GM21367 (cell line): ENCODE measurements around the gene PKIG.
"Not testable (repeated sequence)": the region's sequence is repeated elsewhere in the genome, so short reads cannot be mapped to it uniquely, and the experiment has no call there.

ENCODE experiments used
- ATAC-seq: cut with Tn5 transposase; IDR thresholded peaks from one replicate; pipeline ENCODE4 v1.9.1; 2021; ENCODE audit not compliant: unreplicated experiment

Gene PKIG

DNA sequence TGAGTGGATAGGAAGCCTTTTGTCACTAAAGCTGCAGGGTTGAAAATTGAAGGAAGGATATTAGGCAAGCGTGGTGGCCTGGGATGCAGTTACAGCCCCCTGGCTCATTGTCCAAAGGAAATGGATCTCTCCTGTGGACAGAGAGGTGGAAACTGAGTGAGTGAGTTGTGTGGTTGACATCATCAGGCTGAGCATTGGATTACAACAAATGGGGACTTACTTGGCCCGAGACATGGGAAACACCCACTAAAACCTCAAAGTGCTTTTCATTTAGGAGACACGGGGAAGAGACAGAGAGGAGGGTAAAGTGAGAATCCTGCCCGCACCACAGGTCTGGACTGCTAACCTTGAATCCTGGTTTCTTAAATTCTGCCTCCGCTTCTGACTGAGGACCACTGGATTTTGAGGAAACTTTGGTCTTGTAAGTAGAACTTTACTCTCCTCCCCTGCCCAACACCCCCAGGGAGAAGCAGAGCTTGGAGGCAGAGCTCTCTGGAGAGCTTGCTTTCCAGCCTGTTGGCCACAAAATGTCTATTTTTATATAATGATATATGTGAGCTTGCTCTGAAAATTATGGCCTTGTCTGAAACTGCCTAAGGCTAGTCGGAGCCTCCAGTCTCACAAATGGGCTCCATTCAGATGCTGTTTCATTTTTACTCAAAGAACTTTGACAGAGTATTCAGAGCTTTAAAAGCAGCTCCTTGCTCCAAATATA, at the start of gene PKIG:
Gene PKIG (plus strand): TSS at position 269 of the 715 bp plus-strand sequence. CDS start 31,978 bp downstream, outside the sequence.
- ATAC-seq = no peak

DNA sequence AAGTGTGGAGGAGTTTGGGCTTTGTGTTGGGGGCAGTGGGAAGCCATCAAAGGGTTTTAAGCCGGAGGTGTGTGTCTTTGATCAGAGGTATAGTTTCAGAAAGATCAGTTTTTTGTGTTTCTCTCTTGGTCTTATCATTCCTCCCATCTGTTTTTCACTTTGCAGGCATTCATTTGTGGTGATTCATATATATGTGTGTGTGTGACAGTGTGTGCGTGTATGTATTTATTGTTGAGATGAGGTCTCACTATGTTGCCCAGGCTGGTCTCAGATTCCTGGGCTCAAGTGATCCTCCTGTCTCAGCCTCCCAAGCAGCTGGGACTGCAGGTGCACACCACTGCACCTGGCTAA, 49.4 kb upstream of the PKIG start:
- ATAC-seq = no peak

GRCh38 chr20:44533928-44534327, 48.5 kb upstream of the PKIG start:
- ATAC-seq = no peak

DNA sequence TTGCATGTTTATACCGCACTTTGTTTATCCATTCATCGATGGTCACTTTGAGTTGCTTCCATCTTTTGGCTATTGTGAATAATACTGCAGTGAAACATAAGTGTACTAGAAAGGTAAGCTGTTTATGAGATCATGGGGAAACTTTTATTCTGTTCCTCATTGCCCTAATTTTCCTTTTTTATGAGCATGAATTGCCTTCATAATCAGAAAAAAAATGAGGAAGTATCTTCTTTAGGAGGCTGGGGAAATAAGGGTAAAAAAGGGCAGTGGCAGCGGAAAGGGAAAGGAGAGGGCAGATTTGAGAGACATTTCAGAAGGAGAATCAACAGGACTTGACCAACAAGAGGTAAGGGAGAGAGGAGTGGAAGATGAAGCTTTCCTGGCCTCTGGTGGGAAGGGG, 46.2 kb upstream of the PKIG start:
- ATAC-seq = no peak

GRCh38 chr20:44537993-44538392, 44.4 kb upstream of the PKIG start:
- no peak for ATAC-seq

GRCh38 chr20:44540834-44541233, 41.5 kb upstream of the PKIG start:
- ATAC-seq = no peak

GRCh38 chr20:44541992-44542391, 40.4 kb upstream of the PKIG start:
- ATAC-seq = no peak

GRCh38 chr20:44542890-44543289, 39.5 kb upstream of the PKIG start:
- ATAC-seq = no peak

GRCh38 chr20:44543358-44543757, 39.0 kb upstream of the PKIG start:
- ATAC-seq = no peak

DNA sequence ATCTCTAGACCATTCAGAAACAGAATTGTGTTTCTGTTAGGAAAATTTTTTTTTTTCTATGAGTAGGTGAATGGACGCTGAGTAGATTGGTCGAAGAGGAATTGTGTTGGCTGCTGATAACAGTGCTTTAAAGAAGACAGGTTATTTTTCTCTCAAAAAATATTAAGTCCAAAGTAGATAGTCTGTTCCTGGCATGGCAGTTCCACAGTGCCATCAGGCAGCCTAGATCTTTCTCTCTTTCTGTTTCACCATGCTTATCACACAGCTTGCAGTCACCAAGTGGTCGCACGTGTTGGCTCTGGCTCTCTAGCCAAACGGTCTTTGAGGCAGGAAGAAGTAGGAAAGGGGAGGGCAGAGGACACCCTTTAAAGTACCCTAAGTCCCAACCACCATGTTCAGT, 38.1 kb upstream of the PKIG start:
- ATAC-seq = no peak

DNA sequence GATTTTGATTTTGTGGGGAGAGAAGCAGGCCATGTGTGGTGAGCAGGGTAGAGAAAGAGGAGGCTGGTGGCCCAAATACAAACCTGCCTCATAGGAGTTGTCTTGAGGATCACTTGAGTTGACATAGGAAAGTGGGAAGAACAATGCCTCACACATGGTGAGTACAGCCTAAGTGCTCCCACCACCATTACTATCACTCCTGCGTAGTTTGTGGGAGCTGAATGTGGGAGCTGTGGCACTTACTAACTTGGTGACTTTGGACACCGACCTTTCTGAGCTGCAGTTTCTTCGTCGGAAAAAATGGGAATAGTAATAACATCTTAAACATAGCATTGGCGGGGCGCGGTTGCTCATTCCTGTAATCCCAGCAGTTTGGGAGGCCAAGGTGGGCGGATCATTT, 35.0 kb upstream of the PKIG start:
- no peak for ATAC-seq

DNA sequence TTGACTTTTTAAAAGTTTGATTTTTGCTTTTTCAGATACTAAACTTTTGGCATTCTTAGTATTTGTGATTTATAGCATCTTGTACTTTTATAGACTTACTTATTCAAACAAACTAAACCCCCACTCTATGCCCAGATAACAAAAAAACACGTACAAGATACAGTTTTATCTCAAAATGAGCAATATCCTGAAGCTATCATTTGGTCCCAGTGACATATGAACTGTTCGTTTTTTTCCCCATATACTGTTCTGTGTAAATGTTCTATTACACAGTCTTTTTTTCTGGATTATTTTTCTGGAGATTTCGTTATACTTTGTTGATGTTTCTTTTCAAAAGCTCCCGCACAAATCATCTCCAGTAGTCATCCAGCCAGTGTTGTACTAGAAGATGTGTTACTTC, 33.3 kb upstream of the PKIG start:
- ATAC-seq = no peak

- ATAC-seq = no peak
These were observed 30.3 kb upstream of the PKIG start for GRCh38 chr20:44552050-44552449.

DNA sequence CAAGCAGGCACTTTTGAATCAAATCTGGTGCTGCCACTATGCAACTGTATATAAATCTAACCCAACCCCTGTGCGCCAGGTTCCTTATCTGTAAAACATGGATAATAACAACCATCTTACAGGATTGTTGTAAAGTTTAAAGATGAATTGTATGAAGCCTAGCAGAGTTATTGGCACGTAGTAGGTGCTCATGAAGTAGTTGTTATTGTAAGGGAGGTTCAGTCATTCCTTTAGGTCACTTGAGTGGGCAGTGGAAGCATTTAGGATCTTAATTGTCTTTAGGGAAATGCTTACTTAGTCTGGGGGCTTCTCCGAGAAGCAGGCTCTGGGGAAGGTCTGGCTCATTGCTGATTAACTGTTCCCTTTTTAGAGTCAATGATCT, 29.8 kb upstream of the PKIG start:
- no peak for ATAC-seq

DNA sequence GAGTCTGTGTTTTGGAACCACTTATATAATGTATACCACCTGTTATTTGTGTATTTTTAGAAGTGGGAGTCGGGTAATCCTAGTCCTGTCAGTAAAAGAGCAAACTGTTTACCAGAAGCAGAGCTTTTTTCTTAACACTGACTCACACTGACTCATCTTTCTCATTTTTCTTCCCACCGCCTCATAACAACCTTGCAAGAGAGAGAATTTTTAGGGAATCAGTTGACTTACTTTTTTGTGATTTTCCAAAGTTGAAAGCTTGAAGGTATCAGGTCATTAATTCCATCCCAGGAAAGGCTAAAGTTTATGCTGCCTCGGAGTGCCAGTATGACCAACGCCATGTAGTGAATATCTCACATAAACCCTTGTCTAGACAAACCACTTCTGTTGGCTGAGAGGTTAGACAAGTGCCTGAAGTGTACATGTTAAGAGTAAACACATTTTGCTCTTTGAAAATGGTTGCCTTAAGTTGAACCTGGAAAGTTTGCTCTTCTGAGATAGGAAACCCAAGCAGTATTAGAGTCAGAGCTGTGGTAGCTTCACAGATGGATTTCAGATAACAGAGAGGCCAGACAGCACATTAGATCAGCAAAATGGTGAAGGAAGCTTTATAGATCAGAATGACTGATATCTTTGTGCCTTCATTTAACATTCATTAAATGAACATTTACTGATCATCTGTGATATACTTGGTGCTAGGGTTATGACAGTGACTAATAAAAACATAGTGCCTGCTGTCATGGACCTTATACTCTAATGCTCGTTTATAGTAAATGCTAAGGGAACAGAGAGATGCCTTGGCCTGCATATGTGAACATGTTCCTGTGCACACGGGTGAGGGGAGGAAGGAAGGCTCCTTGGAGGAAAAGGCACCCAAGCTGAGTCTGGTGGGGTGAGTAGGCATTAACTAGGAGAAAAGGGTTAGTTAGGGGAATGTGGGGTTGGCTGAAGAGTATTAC, 29.1 kb upstream of the PKIG start:
- ATAC-seq = no peak

DNA sequence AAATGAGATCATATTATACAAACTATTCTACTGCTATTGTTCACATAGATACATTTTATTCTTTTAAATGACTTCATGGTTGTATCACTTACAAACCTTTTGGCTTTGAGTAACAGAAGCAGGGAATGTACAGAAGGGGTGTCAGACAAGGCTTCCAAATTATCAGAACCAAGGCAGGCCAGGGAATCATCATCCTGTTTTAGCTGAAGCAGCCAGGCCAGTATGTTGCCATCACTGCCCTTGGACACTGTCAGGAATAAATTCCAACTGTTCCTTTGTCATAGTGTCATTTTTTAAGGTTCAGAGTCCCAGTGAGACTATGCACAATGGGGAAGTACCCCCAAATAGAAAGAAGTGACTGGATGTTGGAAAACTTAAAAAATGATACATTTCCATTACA, 23.1 kb upstream of the PKIG start:
- ATAC-seq = no peak

- ATAC-seq = no peak
These were observed 22.1 kb upstream of the PKIG start for GRCh38 chr20:44560229-44560628.

DNA sequence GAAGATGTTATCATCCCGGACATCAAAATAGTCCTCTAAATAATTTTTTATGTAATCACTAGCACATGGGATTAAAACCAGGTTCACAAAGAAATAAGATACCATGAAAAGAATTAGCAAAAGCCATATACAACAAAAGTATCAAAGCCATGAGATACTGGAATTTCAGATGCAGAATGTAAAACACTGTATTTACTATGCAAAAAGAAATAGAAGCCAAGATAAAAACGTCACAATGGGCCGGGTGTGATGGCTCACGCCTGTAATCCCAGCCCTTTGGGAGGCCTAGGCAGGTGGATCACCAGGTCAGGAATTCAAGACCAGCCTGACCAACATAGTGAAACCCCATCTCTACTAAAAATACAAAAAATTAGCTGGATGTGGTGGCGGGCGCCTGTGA, 21.6 kb upstream of the PKIG start:
- not testable (repeated sequence) for ATAC-seq

DNA sequence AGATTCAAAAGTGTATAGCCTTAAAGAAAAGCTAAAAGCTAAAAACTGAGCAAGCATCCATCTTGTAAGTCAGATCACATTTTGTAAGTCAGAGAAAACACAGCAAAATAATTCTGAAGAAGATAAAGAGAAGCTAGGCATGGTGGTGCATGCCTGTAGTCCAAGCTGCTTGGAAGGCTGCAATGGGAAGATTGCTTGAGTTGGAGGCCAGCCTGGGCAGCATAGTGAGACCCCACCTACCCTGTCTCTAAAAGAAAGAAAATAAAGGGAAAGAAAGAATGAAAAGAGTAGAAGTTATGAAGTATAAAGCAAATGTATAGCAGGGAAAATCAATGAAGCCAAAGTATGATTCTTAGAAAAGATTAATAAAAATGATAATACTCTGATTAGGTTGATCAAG, 20.5 kb upstream of the PKIG start:
- ATAC-seq = no peak

- no peak for ATAC-seq
These were observed 16.4 kb upstream of the PKIG start for GRCh38 chr20:44566018-44566417.

GRCh38 chr20:44566811-44567210, 15.6 kb upstream of the PKIG start:
- no peak for ATAC-seq

- no peak for ATAC-seq
These were observed 12.0 kb upstream of the PKIG start for GRCh38 chr20:44570367-44570766.
